HepG2 (cell line): ENCODE results near the gene CDC42SE2. TPM values are rescaled to one million over a fixed set of nuclear protein-coding genes. Genes with fewer than 3 reads are reported as not detected.

Source experiments
- ATAC-seq: fragments of 200-7000 bp; cut with Tn5 transposase; 3 replicates; pipeline ENCODE4 v1.9.1; 2020; ENCODE audit warnings: mild to moderate bottlenecking, moderate library complexity
- BruUV-seq: library from RNA; stranded (reverse); fragments of 400-500 nt; replicated peaks from 2 replicates; lab custom pipeline; 2021; lab: Mats Ljungman, UMichigan
- CTCF ChIA-PET: fragments of 300-600 bp; formaldehyde crosslinking; extraction: SDS; loops from one replicate; lab custom pipeline; 2021; ENCODE audit warnings: low total read pairs, inconsistent platforms, low intra/inter-chr PET ratio; lab: Yijun Ruan, JAX
- POLR2A ChIA-PET: fragments of 350-600 bp; sonication (Branson Sonifier 250); formaldehyde crosslinking; loops from one replicate; lab custom pipeline; 2020; ENCODE audit warnings: antibody characterized with exemption, inconsistent platforms; lab: Yijun Ruan, JAX
- DNase-seq: peaks from one replicate; pipeline ENCODE4 v3.0.0-alpha.2; 2015; ENCODE audit warnings: low spot score
- FAIRE-seq: peaks from 3 replicates; lab custom pipeline; 2011; peaks lifted over from hg19 to GRCh38; lab: Jason Lieb, UNC
- H2AFZ ChIP-seq: one replicate; pipeline ENCODE4 v1.6.1; 2011; ENCODE audit warnings: low read length, inconsistent platforms
- H3K27ac ChIP-seq: fragments of 300-600 bp; 3 replicates; pipeline ENCODE4 v1.8.0; 2011; ENCODE audit warnings: mixed run types, mild to moderate bottlenecking, mixed read lengths, low read length, inconsistent platforms; ENCODE audit not compliant: insufficient read depth; ENCODE audit errors: extremely low read length
- H3K27me3 ChIP-seq, 2 experiments: fragments of 200-600 bp in 1 of 2; 2 replicates in 1 of 2; 3 replicates in 1 of 2; pipeline versions ENCODE4 v1.6.0 to v1.8.0; 2011; ENCODE audit warnings: low read length in 2 of 2, mild to moderate bottlenecking in 2 of 2, moderate library complexity in 2 of 2, inconsistent platforms in 1 of 2; ENCODE audit not compliant: insufficient read depth in 2 of 2, control insufficient read depth in 1 of 2
- H3K36me3 ChIP-seq, 2 experiments: fragments of 200-600 bp in 1 of 2; replicated peaks in 1 of 2; 2 replicates in 1 of 2; 3 replicates in 1 of 2; pipeline versions ENCODE4 v1.5.1 to v1.8.0; 2011; ENCODE audit warnings: low read length in 2 of 2, inconsistent platforms in 1 of 2; ENCODE audit not compliant: insufficient read depth in 2 of 2, control insufficient read depth in 1 of 2
- H3K4me1 ChIP-seq: 2 replicates; pipeline ENCODE4 v1.5.1; 2012; ENCODE audit warnings: low read length, inconsistent platforms; ENCODE audit not compliant: insufficient read depth
- H3K4me2 ChIP-seq: 2 replicates; pipeline ENCODE4 v1.6.0; 2011; ENCODE audit warnings: low read depth, low read length, inconsistent platforms
- H3K4me3 ChIP-seq, 3 experiments: fragments of 200-600 bp in 1 of 3; sonication (generic), shearing (Covaris generic) in 1 of 3; replicated peaks in 1 of 3; 2 replicates each; pipeline ENCODE4 v1.5.1; 2011 to 2016; ENCODE audit warnings: low read length in 3 of 3, inconsistent platforms in 2 of 3, low read depth in 2 of 3, mild to moderate bottlenecking in 2 of 3, control low read depth in 1 of 3, mixed read lengths in 1 of 3; ENCODE audit not compliant: insufficient read depth in 1 of 3
- H3K79me2 ChIP-seq: one replicate; pipeline ENCODE4 v1.6.1; 2011; ENCODE audit warnings: low read length, inconsistent platforms; ENCODE audit not compliant: insufficient read depth
- H3K9ac ChIP-seq: 2 replicates; pipeline ENCODE4 v1.6.0; 2011; ENCODE audit warnings: mild to moderate bottlenecking, low read depth, low read length, inconsistent platforms; ENCODE audit not compliant: insufficient read depth
- H3K9me3 ChIP-seq: 2 replicates; pipeline ENCODE4 v1.5.1; 2012; ENCODE audit warnings: mild to moderate bottlenecking, low read length
- H4K20me1 ChIP-seq: 2 replicates; pipeline ENCODE4 v1.6.0; 2011; ENCODE audit warnings: inconsistent platforms, mild to moderate bottlenecking, low read length, moderate library complexity; ENCODE audit not compliant: insufficient read depth
- ATF7 ChIP-seq, 2 experiments: fragments of 450-650 bp in 1 of 2; sonication (generic) in 1 of 2; formaldehyde crosslinking in 1 of 2; IDR thresholded peaks; 2 replicates each; pipeline versions ENCODE4 v1.4.0 to v1.6.1; 2016 to 2020; ENCODE audit warnings: antibody characterized with exemption in 1 of 2, mild to moderate bottlenecking in 1 of 2, missing genetic modification reagents in 1 of 2
- CENPT ChIP-seq: sonication (generic); formaldehyde crosslinking; IDR thresholded peaks from 2 replicates; pipeline ENCODE4 v1.8.0; 2022; ENCODE audit warnings: low read depth, mild to moderate bottlenecking, moderate library complexity, missing genetic modification reagents
- NFRKB ChIP-seq: fragments of 450-650 bp; IDR thresholded peaks from 2 replicates; pipeline ENCODE4 v1.6.1; 2017
- PBX3 ChIP-seq: sonication (generic); formaldehyde crosslinking; IDR thresholded peaks from 2 replicates; pipeline ENCODE4 v1.8.1; 2023; ENCODE audit warnings: missing genetic modification reagents, inconsistent platforms, borderline replicate concordance
- PLSCR1 ChIP-seq: sonication (generic); formaldehyde crosslinking; IDR thresholded peaks from 2 replicates; pipeline ENCODE4 v1.5.0; 2020; ENCODE audit warnings: missing genetic modification reagents, mild to moderate bottlenecking, borderline replicate concordance
- POLR2AphosphoS5 ChIP-seq: IDR thresholded peaks from 2 replicates; pipeline ENCODE4 v1.6.1; 2012; ENCODE audit warnings: low read depth, low read length
- SRSF4 ChIP-seq: fragments of 200-400 bp; formaldehyde crosslinking; IDR thresholded peaks from one replicate; pipeline ENCODE4 v1.6.1; 2018; ENCODE audit warnings: mild to moderate bottlenecking, low read depth, low read length, moderate library complexity; ENCODE audit not compliant: poor library complexity, severe bottlenecking
- STAG1 ChIP-seq: sonication (generic); formaldehyde crosslinking; IDR thresholded peaks from 2 replicates; pipeline ENCODE4 v1.4.0; 2020; ENCODE audit warnings: missing genetic modification reagents
- TERF1 ChIP-seq: sonication (generic); formaldehyde crosslinking; IDR thresholded peaks from 2 replicates; pipeline ENCODE4 v1.8.0; 2022; ENCODE audit warnings: mild to moderate bottlenecking, missing genetic modification reagents, moderate library complexity
- ZNF557 ChIP-seq: sonication (generic); formaldehyde crosslinking; IDR thresholded peaks from 2 replicates; pipeline ENCODE4 v1.4.0; 2020; ENCODE audit warnings: missing genetic modification reagents
- WGBS: methylation state at CpG from one replicate; pipeline ENCODE4 v1.1.6; 2017; ENCODE audit warnings: low lambda C conversion rate; 5-methylcytosine and 5-hydroxymethylcytosine counted together
- in situ Hi-C: cut with HindIII; loops from 2 replicates; pipeline ENCODE4 v1.10.0; 2017; ENCODE audit warnings: low pct_unique_long_range_greater_than_20kb; ENCODE audit not compliant: extremely low pct_ligation_motif_present
- intact Hi-C: fragments of 100-400 bp; cut with micrococcal nuclease; formaldehyde crosslinking; loops from one replicate; pipeline ENCODE4 v1.10.0; 2022; ENCODE audit not compliant: unreplicated experiment
- polyA plus RNA-seq, 8 experiments: library from polyadenylated mRNA; depleted of rRNA in 3 of 8; stranded (reverse) in 7 of 8; unstranded in 1 of 8; fragments of >200 nt; fragmentation: Illumina TruSeq in 4 of 8; extraction: Trizol in 4 of 8; gene quantifications; 2 replicates each; pipeline versions ENCODE4 v1.2.1 to v1.2.3, GENCODE V29; 2011 to 2016; ENCODE audit warnings: low read depth in 4 of 8, missing spikeins in 1 of 8, mixed read lengths in 1 of 8; ENCODE audit not compliant: insufficient read depth in 1 of 8
- total RNA-seq, 5 experiments: library from RNA; depleted of rRNA; stranded (reverse); fragments of >200 nt; fragmentation: Illumina TruSeq; extraction: Trizol; gene quantifications; 2 replicates each; pipeline ENCODE4 v1.2.3, GENCODE V29; 2016; ENCODE audit warnings: low read depth in 1 of 5

The CDC42SE2 gene
- total and polyA plus RNA-seq, 2 of the 13 experiments (the other 11 are each of a cell fraction or from before 2014, with no cell fraction given) = 19.6 to 25.0 TPM

- CTCF ChIA-PET = no interaction called here
- no TSS peak for BruUV-seq
- Histone ChIP-seq H2AFZ (no peak overlapping the region), H3K4me2 (no peak overlapping the region), H3K9ac (no peak overlapping the region), H4K20me1 (no peaks in the 10 kb centered on the region), H3K36me3 (peaks cover 10 to 37% of the 10 kb centered on the region in 2 experiments; a peak in 4 of 5 replicates), H3K9me3 (no peaks in the 10 kb centered on the region), H3K27me3 (no peaks in the 10 kb centered on the region), H3K4me3 (no peak overlapping the region), H3K79me2 (no peaks in the 10 kb centered on the region), H3K27ac (no peak overlapping the region), H3K4me1 (peaks cover 40% of the 10 kb centered on the region)
- WGBS = 99% methylated on average over 4 of the region's 4 CpGs
- TF ChIP-seq PLSCR1 (CRISPR knock-in tag) (no peak), ATF7 (IDR thresholded peaks at IDR 0.05) (0 out of 2 replicates have a peak, but pooled peaks have one; percentile 15), ATF7 (CRISPR knock-in tag; IDR thresholded peaks at IDR 0.05) (no peak)
- ATAC-seq = no peak
- no peak for FAIRE-seq
- intact Hi-C loops = no loop called here
- DNase-seq = no peak
- POLR2A ChIA-PET = no interaction called here
- in situ Hi-C loops = loop anchor here (25.0 kb wide), 1 partner anchor 502 kb away; no protein-coding TSS in a partner anchor
Measured at GRCh38 chr5:131389096-131389868, 125.4 kb downstream of the CDC42SE2 start.

- Histone ChIP-seq H3K36me3 (peaks cover 10 to 38% of the 10 kb centered on the region in 2 experiments; a peak in 4 of 5 replicates), H2AFZ (no peak overlapping the region), H3K4me3 (no peak overlapping the region), H3K4me2 (no peak overlapping the region), H3K27me3 (no peaks in the 10 kb centered on the region), H3K4me1 (peaks cover 40% of the 10 kb centered on the region), H3K9me3 (no peaks in the 10 kb centered on the region), H3K9ac (no peak overlapping the region), H3K27ac (no peak overlapping the region), H3K79me2 (no peaks in the 10 kb centered on the region), H4K20me1 (no peaks in the 10 kb centered on the region)
- intact Hi-C loops = no loop called here
- DNase-seq (no peak), FAIRE-seq (no peak), ATAC-seq (no peak)
- POLR2A ChIA-PET = no interaction called here
- CTCF ChIA-PET = no interaction called here
- no TSS peak for BruUV-seq
- in situ Hi-C loops = loop anchor here (25.0 kb wide), 1 partner anchor 503 kb away; no protein-coding TSS in a partner anchor
- no peak for TF ChIP-seq SRSF4
- no peak for TF ChIP-seq STAG1 (CRISPR knock-in tag)
- no peak for TF ChIP-seq POLR2AphosphoS5
- no peak for TF ChIP-seq TERF1 (CRISPR knock-in tag)
- no peak for TF ChIP-seq PBX3 (CRISPR knock-in tag)
- no peak for TF ChIP-seq CENPT
- TF ChIP-seq ZNF557 = no peak
- no peak for TF ChIP-seq NFRKB
- TF ChIP-seq, all 625 proteins: peak for 0
- WGBS = 96% methylated on average over 1 of the region's 1 CpG
Measured at GRCh38 chr5:131389869-131390265, 126.0 kb downstream of the CDC42SE2 start.
